GM19025 (cell line): ENCODE data around the gene KIAA1328.

ENCODE experiments used
- ATAC-seq: cut with Tn5 transposase; IDR thresholded peaks from one replicate; pipeline ENCODE4 v1.9.1; 2021; ENCODE audit warnings: mild to moderate bottlenecking, low read depth, moderate library complexity; ENCODE audit not compliant: unreplicated experiment

Gene KIAA1328

DNA sequence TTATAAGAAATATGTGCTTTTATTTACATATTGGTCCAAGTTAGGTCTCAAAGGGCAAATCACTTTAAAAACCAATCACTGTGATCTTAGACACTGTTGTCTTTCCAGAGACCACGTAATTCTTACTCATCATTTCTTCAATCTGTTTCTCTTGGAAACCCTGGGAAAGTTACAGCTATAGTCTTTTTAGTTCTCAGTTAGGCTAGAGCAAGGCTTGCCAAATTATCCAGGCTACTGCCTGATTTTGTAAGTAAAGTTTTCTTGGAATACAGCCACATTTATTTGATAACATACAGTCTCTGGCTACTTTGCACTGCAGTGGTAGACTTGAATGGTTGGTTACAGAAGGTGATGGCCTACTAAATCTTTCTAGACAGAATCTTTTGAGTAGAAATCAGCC, 106.0 kb downstream of the KIAA1328 start:
- ATAC-seq = no peak

GRCh38 chr18:36942264-36942663, 113.3 kb downstream of the KIAA1328 start:
- ATAC-seq = no peak

- ATAC-seq = no peak
Observed at GRCh38 chr18:36947820-36948348, 119.0 kb downstream of the KIAA1328 start.

- ATAC-seq = no peak
Observed at GRCh38 chr18:36950282-36950681, 121.4 kb downstream of the KIAA1328 start.

DNA sequence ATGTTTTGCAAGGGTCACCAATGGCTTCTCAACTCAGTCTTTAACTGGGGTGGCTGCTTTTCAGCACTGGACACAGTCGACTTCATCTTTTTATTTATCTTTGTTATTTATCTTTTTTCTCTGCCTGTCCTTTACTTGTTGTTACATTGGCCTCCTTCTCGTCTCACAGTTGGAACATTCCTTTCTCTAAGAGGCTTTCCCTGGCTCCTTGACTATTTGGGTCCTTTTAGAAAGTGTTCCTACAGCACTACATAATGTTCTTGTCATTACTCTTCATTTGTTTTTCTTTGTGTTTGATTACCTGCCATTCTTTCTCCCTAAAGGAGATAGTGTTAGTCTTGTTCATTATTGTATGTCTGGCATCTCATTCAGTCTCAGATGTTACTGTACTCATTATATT, 122.0 kb downstream of the KIAA1328 start:
- no peak for ATAC-seq

DNA sequence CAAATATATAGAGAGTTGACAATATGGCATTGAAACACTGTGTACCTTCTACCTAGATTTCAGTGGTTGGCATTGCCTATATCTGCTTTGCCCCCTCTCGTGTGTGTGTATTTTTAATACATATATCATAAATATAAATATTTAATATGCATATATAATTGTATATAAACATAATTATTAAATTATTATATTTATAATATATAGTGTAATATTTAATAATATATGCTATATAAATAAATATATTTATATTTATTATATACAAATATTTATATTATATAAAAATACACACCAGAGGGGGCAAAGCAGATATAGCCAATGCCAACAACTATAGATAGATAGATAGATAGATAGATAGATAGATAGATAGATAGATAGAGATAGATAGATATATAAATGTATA, 124.1 kb downstream of the KIAA1328 start:
- ATAC-seq = no peak

DNA sequence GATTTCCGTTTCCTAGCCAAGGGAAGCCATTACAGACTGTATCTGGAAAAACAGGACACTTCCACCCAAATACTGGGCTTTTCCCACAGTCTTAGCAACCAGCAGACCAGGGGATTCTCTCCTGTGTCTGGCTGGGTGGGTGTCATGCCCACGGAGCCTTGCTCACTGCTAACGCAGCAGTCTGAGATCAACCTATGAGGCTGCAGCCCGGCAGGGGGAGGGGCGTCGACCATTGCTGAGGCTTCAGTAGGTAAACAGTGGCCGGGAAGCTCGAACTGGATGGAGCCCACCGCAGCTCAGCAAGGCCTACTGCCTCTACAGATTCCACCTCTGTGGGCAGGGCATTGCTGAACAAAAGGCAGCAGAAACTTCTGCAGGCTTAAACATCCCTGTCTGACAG, 131.1 kb downstream of the KIAA1328 start:
- ATAC-seq = no peak

DNA sequence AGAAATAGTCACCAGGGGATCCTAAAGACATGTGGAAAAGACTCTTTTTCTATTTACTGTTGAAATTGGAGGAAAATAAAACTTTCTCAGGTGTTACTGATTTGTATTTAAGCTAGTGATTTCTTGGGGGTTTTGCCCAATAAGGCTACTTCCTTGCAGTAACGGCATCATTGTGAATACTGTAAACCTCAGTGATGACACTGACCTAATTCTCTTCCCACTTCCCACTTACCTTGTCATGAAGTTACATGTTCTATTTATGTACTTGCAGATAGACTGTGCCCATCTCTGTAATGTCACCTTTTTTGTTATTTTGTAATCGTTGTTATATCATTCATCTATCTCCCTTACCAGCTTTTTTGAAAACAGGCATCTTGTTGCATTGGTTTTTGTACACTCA, 134.5 kb downstream of the KIAA1328 start:
- ATAC-seq = no peak

DNA sequence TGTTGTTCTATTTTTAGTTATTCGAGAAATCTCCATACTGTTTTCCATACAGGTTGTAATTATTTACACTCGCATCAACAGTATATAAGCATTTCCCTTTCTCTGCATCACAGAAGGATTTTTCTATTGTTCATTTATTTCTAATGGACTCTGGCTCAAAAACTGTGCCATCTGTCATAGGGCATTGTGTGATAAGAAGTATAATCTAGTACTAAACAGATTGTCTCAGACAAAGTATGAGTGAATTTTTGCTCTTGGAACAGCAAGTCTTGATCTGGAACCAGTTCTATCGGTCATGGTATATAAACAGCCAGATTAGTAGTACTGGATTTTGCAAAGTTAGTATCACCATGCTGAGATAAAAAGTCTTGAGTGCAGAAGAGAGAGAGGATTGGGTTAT, 145.8 kb downstream of the KIAA1328 start:
- no peak for ATAC-seq

DNA sequence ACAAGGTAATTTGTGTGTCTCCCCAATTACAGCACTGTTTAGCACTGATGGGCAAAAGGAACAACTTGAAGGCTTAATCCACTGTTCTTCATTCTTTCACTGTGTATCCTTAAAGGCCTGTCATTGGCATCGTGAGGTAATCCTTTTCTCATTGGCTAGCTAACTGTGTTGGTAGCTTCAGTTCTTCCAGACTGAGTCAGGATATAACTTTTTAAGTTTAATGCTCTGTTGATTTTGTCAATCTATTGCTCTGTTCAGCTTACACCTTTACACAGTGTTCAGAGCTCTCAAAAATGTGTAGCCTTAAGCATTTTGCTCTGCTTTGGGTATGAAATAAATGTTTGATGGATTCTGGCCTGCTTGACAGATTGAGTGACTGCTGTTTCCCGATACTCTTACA, 148.2 kb downstream of the KIAA1328 start:
- ATAC-seq = no peak

DNA sequence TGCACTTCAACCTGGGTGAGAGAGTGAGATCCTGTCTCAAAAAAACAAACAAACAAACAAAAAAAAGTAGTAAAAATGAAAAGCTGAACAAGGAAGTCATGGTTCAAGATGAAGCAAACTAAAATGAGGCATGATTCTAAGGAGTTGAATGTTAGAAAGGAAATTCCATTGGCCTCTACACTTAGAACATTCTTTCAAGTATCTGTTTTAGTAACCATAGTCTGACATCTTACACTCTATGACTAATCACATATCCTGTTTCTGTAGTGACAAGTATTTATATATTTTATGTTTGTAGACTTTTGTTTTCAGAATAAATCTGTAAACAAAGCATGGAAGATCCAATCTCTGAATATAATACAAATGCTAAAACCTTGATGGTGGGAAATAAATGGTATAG, 164.1 kb downstream of the KIAA1328 start:
- no peak for ATAC-seq

- no peak for ATAC-seq
Observed at GRCh38 chr18:37006742-37007141, 177.8 kb downstream of the KIAA1328 start.

- no peak for ATAC-seq
Observed at GRCh38 chr18:37012452-37012851, 183.5 kb downstream of the KIAA1328 start.

- no peak for ATAC-seq
Observed at GRCh38 chr18:37019157-37019827, 190.4 kb downstream of the KIAA1328 start.

DNA sequence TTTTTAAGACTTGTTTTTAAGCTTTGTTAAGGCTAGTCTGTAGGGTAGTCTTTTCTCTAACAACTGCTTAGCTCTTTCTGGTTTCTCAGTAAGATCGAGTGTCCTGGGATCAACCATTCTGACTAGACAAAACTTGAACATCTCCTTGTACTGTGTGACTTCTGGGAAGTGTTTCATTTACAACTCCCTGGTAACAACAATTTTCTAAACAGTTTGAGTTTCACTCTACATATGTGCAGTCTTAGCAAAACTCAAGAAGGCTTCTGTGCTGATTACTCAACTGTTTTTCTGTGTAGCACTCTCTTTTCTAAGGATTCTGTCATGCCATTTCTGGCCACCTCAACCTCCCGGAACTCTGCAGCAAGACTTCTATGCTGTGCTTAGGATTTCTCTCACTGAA, 204.5 kb downstream of the KIAA1328 start:
- ATAC-seq = no peak

DNA sequence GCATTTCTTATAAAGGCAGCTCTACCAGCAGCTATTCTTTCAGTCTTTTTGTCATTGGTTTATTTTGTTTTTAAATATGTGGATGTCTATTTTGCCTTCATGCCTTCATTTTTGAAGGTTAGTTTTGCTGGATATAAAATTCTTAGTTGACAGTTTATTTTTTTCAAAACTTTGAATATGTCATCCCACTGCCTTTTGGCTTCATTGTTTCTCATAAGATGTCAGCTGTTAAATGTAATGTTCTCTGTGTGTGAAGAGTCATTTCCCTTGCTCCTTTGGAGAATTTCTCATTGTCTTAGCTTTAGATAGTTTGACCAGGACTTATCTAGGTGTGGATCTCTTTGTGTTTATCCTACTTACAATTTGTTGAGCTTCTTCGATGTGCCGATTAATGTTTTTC, 213.5 kb downstream of the KIAA1328 start:
- no peak for ATAC-seq

GRCh38 chr18:37055137-37055802, 226.3 kb downstream of the KIAA1328 start:
- ATAC-seq = no peak

DNA sequence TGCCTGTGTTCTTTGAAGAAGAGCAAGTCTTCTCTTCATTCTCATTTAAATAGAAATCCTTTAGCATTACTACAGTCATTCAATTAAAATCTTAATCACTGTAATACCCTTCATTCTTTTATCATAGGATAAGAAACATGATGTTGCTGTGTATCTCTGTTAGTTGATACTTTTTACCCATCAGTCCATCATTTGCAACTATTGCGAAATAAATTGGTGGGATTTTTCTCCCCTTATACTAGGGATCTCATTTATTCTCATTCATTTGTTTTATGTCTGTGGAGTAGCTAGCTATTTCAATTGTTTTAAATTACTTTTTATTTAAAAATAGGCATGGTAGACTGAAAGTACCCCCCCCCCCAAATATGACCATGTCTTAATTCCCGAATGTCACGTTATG, 235.3 kb downstream of the KIAA1328 start:
- no peak for ATAC-seq

DNA sequence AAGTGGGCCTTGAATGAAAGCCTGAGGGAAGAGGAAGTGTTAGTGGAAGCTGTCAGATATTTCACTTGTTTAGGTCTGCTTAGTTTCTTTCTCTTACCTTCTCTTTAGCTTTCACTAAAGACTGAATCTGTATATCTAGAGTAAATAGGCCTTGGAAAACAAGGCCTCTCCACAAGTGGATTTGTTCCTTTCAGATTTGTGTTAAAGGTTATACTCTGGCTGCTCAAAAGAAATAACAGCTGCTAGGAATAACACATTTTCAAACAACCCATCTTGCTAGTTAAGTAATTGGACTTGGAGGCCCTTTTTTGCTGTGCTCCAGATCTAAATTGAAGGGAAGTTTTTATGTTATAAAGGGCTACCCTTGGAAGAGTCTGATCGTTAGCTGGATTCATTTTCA, 236.3 kb downstream of the KIAA1328 start:
- no peak for ATAC-seq

DNA sequence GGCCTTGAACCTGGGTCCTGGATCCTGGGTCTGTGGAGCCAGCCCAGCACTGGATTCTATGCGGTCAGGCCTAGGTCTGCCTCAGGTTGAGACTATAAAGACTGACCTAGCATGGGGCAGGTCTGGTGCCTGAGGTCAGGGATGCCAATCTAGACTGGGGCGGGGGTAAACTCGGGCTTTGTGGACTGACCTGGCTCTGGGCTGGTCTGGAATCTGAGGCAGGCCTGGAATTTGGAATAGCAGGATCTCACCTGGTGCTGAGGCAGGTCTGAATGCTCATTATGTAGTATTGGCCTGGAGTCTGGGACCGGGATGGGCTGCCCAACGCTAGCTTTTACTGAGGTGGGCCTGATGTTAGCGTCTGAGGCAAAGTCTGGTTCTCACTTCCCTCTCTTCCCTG, 256.0 kb downstream of the KIAA1328 start:
- ATAC-seq = no peak

- no peak for ATAC-seq
Observed at GRCh38 chr18:37085362-37085761, 256.4 kb downstream of the KIAA1328 start.
